Panc1 (cell line): ENCODE data around the gene HYAL1. TPM values are rescaled to one million over a fixed set of nuclear protein-coding genes. Genes with fewer than 3 reads are reported as not detected.

Experiments used
- ATAC-seq: fragments of 200-7000 bp; cut with Tn5 transposase; 2 replicates; pipeline ENCODE4 v1.9.1; 2020; ENCODE audit warnings: mild to moderate bottlenecking, moderate library complexity
- BruUV-seq: library from RNA; stranded (reverse); fragments of 400-500 nt; replicated peaks from 2 replicates; lab custom pipeline; 2021; lab: Mats Ljungman, UMichigan
- CTCF ChIA-PET: fragments of 300-600 bp; sonication (Branson Sonifier 250); formaldehyde crosslinking; loops from one replicate; lab custom pipeline; 2022; ENCODE audit warnings: antibody characterized with exemption; lab: Charles Lee
- POLR2A ChIA-PET: fragments of 300-600 bp; sonication (Branson Sonifier 250); formaldehyde crosslinking; loops from one replicate; lab custom pipeline; 2022; ENCODE audit warnings: antibody characterized with exemption; lab: Charles Lee
- DNase-seq: peaks from one replicate; pipeline ENCODE4 v3.0.0-alpha.2; 2010; ENCODE audit warnings: low read depth, low spot score
- H3K27ac ChIP-seq: 2 replicates; pipeline ENCODE4 v1.5.1; 2011; ENCODE audit warnings: mild to moderate bottlenecking, low read length, inconsistent platforms
- H3K27me3 ChIP-seq: fragments of 200-500 bp; sonication (Bioruptor generic); 2 replicates; pipeline ENCODE4 v1.6.0; 2014; ENCODE audit warnings: low read length, inconsistent platforms; ENCODE audit not compliant: control insufficient read depth, insufficient read depth
- H3K36me3 ChIP-seq: fragments of 200-500 bp; sonication (Bioruptor generic); 2 replicates; pipeline ENCODE4 v1.5.1; 2014; ENCODE audit warnings: inconsistent platforms, mild to moderate bottlenecking, low read length, moderate library complexity; ENCODE audit not compliant: control insufficient read depth, insufficient read depth
- H3K4me1 ChIP-seq: 2 replicates; pipeline ENCODE4 v1.5.1; 2011; ENCODE audit warnings: inconsistent platforms, mild to moderate bottlenecking, low read length, moderate library complexity; ENCODE audit not compliant: control insufficient read depth, insufficient read depth
- H3K4me3 ChIP-seq, 2 experiments: 2 replicates each; pipeline ENCODE4 v1.5.1; 2011 to 2012; ENCODE audit warnings: low read depth in 2 of 2, low read length in 2 of 2, mild to moderate bottlenecking in 2 of 2, inconsistent platforms in 1 of 2, moderate library complexity in 1 of 2
- H3K9me3 ChIP-seq: fragments of 200-500 bp; sonication (Bioruptor generic); 2 replicates; pipeline ENCODE4 v1.5.1; 2014; ENCODE audit warnings: low read depth, mild to moderate bottlenecking, inconsistent platforms, low read length, moderate library complexity; ENCODE audit not compliant: control insufficient read depth, insufficient read depth
- POLR2AphosphoS5 ChIP-seq: IDR thresholded peaks from 2 replicates; pipeline ENCODE4 v1.6.1; 2012; ENCODE audit warnings: mild to moderate bottlenecking, low read depth, low read length, moderate library complexity
- SIN3A ChIP-seq: IDR thresholded peaks from 2 replicates; pipeline ENCODE4 v1.6.1; 2012; ENCODE audit warnings: low read depth, mild to moderate bottlenecking, low read length, moderate library complexity, borderline replicate concordance; ENCODE audit not compliant: insufficient read depth
- TCF7L2 ChIP-seq: IDR thresholded peaks from 2 replicates; pipeline ENCODE4 v1.6.1; 2011; ENCODE audit warnings: mild to moderate bottlenecking, low read depth, low read length, inconsistent platforms
- in situ Hi-C: cut with HindIII; loops from 2 replicates; pipeline ENCODE4 v1.10.0; 2016; ENCODE audit warnings: low sequenced_read_pairs, low pct_unique_long_range_greater_than_20kb
- intact Hi-C: fragments of 100-400 bp; cut with micrococcal nuclease; formaldehyde crosslinking; loops from one replicate; pipeline ENCODE4 v1.10.0; 2022; ENCODE audit not compliant: unreplicated experiment
- total RNA-seq: library from RNA; stranded (reverse); gene quantifications from one replicate; pipeline ENCODE4 v1.2.1, GENCODE V29; 2021; ENCODE audit not compliant: unreplicated experiment
- TF ChIP-seq, protein P1 (sequence below), 2 experiments: IDR thresholded peaks; 2 replicates each; pipeline ENCODE4 v1.6.1; 2011 to 2012; ENCODE audit warnings: low read depth in 2 of 2, control low read depth in 1 of 2, low read length in 1 of 2, mild to moderate bottlenecking in 1 of 2, moderate library complexity in 1 of 2; ENCODE audit not compliant: insufficient read depth in 1 of 2
- TF ChIP-seq, protein P2 (sequence below): fragments of 450-650 bp; IDR thresholded peaks from 2 replicates; pipeline ENCODE4 v1.5.1; 2017; ENCODE audit warnings: mild to moderate bottlenecking

Gene HYAL1
- total RNA-seq, 1 experiment from 2014 or later = 0.18 TPM

DNA sequence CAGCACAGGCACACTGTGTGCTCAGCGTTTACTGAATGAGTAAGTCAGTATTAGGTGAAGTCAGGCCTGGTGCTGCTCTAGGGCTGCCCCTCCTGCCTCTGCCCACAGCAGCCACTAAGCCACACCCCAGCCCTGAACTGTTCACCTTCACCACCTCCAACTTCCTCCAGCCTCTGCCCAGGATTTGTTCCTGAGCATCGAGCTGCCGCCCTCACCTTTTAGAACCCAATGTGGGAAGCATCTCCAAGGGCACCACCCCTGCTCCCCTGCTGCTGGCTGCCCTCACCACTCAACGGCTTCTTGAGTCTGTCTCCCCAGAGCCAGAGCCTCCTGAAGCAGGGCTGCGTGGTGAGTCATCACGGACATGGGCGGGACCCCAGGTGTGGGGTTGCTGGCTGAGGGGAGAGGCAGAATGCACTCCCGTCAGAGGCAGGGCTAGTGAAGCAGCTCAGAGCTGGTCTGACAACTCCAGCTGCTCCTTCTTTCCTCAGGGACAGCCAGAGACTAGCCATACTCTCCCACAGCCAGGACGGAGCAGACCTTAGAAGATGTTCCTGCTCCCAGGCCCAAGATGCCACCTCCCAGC lies 13.4 kb upstream of the HYAL1 start:
- ChIA-PET POLR2A (no interaction called here), CTCF (no interaction called here)
- Histone ChIP-seq H3K27me3 (no peaks in the 10 kb centered on the region), H3K4me3 (no peak overlapping the region), H3K9me3 (no peaks in the 10 kb centered on the region), H3K27ac (no peak overlapping the region), H3K36me3 (no peaks in the 10 kb centered on the region; the same call in 1 of the 2 replicates), H3K4me1 (peaks cover 6% of the 10 kb centered on the region; the same call in 1 of the 2 replicates)
- ATAC-seq = no peak
- no TSS peak for BruUV-seq
- TF ChIP-seq, protein P1, sequence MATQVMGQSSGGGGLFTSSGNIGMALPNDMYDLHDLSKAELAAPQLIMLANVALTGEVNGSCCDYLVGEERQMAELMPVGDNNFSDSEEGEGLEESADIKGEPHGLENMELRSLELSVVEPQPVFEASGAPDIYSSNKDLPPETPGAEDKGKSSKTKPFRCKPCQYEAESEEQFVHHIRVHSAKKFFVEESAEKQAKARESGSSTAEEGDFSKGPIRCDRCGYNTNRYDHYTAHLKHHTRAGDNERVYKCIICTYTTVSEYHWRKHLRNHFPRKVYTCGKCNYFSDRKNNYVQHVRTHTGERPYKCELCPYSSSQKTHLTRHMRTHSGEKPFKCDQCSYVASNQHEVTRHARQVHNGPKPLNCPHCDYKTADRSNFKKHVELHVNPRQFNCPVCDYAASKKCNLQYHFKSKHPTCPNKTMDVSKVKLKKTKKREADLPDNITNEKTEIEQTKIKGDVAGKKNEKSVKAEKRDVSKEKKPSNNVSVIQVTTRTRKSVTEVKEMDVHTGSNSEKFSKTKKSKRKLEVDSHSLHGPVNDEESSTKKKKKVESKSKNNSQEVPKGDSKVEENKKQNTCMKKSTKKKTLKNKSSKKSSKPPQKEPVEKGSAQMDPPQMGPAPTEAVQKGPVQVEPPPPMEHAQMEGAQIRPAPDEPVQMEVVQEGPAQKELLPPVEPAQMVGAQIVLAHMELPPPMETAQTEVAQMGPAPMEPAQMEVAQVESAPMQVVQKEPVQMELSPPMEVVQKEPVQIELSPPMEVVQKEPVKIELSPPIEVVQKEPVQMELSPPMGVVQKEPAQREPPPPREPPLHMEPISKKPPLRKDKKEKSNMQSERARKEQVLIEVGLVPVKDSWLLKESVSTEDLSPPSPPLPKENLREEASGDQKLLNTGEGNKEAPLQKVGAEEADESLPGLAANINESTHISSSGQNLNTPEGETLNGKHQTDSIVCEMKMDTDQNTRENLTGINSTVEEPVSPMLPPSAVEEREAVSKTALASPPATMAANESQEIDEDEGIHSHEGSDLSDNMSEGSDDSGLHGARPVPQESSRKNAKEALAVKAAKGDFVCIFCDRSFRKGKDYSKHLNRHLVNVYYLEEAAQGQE (IDR thresholded peaks at IDR 0.05; ENCODE audit: insufficient read depth in 1 of 2, low read depth in 2 of 2, low read length in 1 of 2) = no peak
- TF ChIP-seq, protein P2, sequence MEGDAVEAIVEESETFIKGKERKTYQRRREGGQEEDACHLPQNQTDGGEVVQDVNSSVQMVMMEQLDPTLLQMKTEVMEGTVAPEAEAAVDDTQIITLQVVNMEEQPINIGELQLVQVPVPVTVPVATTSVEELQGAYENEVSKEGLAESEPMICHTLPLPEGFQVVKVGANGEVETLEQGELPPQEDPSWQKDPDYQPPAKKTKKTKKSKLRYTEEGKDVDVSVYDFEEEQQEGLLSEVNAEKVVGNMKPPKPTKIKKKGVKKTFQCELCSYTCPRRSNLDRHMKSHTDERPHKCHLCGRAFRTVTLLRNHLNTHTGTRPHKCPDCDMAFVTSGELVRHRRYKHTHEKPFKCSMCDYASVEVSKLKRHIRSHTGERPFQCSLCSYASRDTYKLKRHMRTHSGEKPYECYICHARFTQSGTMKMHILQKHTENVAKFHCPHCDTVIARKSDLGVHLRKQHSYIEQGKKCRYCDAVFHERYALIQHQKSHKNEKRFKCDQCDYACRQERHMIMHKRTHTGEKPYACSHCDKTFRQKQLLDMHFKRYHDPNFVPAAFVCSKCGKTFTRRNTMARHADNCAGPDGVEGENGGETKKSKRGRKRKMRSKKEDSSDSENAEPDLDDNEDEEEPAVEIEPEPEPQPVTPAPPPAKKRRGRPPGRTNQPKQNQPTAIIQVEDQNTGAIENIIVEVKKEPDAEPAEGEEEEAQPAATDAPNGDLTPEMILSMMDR = no peak
- in situ Hi-C loops = no loop called here
- intact Hi-C loops = no loop called here
- DNase-seq = no peak

DNA sequence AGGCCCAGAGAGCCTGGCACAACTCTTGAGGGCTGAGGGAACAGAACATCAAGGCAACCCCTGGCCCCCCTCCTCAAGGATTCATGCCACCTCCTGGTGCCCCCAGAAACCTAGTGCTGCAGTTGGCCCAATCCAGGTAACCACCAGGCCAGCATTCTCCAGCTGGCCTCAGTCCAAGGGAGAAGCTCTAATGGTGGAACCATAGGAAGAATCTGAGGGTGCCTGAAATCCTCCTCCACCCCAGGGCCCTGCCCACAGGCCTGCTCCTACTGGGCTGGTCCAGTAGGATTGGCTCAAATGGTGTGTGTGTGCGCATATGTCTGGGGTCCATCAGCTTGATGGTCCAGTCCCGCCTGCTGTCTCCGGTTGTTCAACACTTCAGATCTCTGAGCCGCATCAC lies 11.4 kb upstream of the HYAL1 start:
- no TSS peak for BruUV-seq
- TF ChIP-seq SIN3A (no peak), POLR2AphosphoS5 (no peak; the same call in 1 of the 2 replicates), TCF7L2 (no peak)
- TF ChIP-seq, protein P1 (IDR thresholded peaks at IDR 0.05; ENCODE audit: insufficient read depth in 1 of 2, low read depth in 2 of 2, low read length in 1 of 2) = no peak
- TF ChIP-seq, protein P2 = no peak
- no peak for DNase-seq
- intact Hi-C loops (no loop called here), in situ Hi-C loops (no loop called here)
- H3K36me3 ChIP-seq = no peaks in the 10 kb centered on the region
- no peak overlapping the region for H3K4me3 ChIP-seq
- ChIA-PET CTCF (no interaction called here), POLR2A (interaction anchor here (0.6 kb wide), 1 partner anchor 16 kb away, joined by 3 read pairs; the partner anchor contains the start of genes HYAL3 and NAA80)
- H3K27ac ChIP-seq = no peak overlapping the region
- no peaks in the 10 kb centered on the region for H3K27me3 ChIP-seq
- H3K9me3 ChIP-seq = no peaks in the 10 kb centered on the region
- no peak for ATAC-seq
- H3K4me1 ChIP-seq = no peaks in the 10 kb centered on the region; the same call in 1 of the 2 replicates
